Retinal pigment epithelial cell (primary cell): ENCODE measurements around the gene ASB11.

Experiments used
- DNase-seq: peaks from one replicate; pipeline ENCODE4 v3.0.0-alpha.2; 2010; ENCODE audit warnings: low read depth
- H3K4me3 ChIP-seq: 2 replicates; pipeline ENCODE4 v1.5.1; 2011; ENCODE audit warnings: mild to moderate bottlenecking, low read length, control low read depth, moderate library complexity
- CTCF ChIP-seq: conservative IDR thresholded peaks from 2 replicates; pipeline ENCODE4 v1.5.1; 2011; ENCODE audit warnings: low read depth, low read length, control low read depth, inconsistent platforms

ASB11 gene

GRCh38 chrX:15315509-15315908 is at the start of gene ASB11:
Gene ASB11 (minus strand): TSS chrX:15315640. CDS start chrX:15315605, 35 bp downstream.
- H3K4me3 ChIP-seq: no peak within 1 kb of the TSS
- no peak for DNase-seq
- TF ChIP-seq CTCF: no peak

- DNase-seq: no peak
Measured at GRCh38 chrX:15359701-15360100, 44.3 kb upstream of the ASB11 start.

GRCh38 chrX:15358533-15358932 is 43.1 kb upstream of the ASB11 start:
- H3K4me3 ChIP-seq: no peak overlapping the region
- no peak for TF ChIP-seq CTCF
- no peak for DNase-seq

More at GRCh38 chrX:15359701-15360100, 44.3 kb upstream of the ASB11 start:
- no peak overlapping the region for H3K4me3 ChIP-seq
- no peak for TF ChIP-seq CTCF

- TF ChIP-seq CTCF: no peak
- H3K4me3 ChIP-seq: no peak overlapping the region
- DNase-seq: no peak
Measured at GRCh38 chrX:15356444-15356843, 41.0 kb upstream of the ASB11 start.

- no peak for DNase-seq
- H3K4me3 ChIP-seq: no peak overlapping the region
- TF ChIP-seq CTCF: no peak
Measured at GRCh38 chrX:15350329-15350996, 35.0 kb upstream of the ASB11 start.

- no peak for DNase-seq
- H3K4me3 ChIP-seq: no peak overlapping the region
- TF ChIP-seq CTCF: peak; percentile 53
Measured at GRCh38 chrX:15349046-15349445, 33.6 kb upstream of the ASB11 start.

- no peak for DNase-seq
- no peak overlapping the region for H3K4me3 ChIP-seq
- no peak for TF ChIP-seq CTCF
Measured at GRCh38 chrX:15345976-15346375, 30.5 kb upstream of the ASB11 start.
